Caki2 (cell line): ENCODE measurements around the gene MYOCD. TPM values are rescaled to one million over a fixed set of nuclear protein-coding genes. Genes with fewer than 3 reads are reported as not detected.

ENCODE experiments used
- DNase-seq: peaks from one replicate; pipeline ENCODE4 v3.0.0-alpha.2; 2015; ENCODE audit warnings: low read depth
- in situ Hi-C: cut with HindIII; loops from 2 replicates; pipeline ENCODE4 v1.10.0; 2016; ENCODE audit warnings: low sequenced_read_pairs, low pct_unique_long_range_greater_than_20kb, mixed read lengths
- total RNA-seq: library from RNA; depleted of rRNA; stranded (reverse); fragments of >200 nt; shearing (Covaris generic); gene quantifications from 2 replicates; pipeline ENCODE4 v1.2.3, GENCODE V29; 2014; ENCODE audit warnings: low replicate concordance

Gene MYOCD
- total RNA-seq, 1 experiment from 2014 or later = 1.8 TPM

- in situ Hi-C loops = no loop called here
Measured at GRCh38 chr17:12637745-12638651, 27.7 kb upstream of the MYOCD start.

DNA sequence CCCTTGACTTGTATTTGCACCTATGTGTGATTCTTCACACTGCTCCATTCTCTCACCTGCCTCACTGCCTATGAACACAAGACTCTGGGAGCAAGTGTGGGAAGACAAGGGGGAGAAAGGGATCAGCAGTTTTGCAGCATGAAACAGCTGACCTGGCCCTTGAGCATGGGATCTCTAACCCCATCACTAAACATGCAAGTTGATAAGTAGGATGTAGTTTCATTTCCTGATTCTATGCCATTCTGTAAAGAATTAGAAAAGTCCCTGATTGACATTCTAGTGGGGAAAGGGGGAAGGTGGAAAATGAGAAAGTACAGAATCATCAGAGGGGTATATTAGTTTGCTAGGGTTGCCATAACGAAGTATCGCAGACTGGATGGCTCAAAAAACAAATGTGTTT lies 25.3 kb upstream of the MYOCD start:
- no peak for DNase-seq
- in situ Hi-C loops = no loop called here

More at GRCh38 chr17:12637745-12638651, 27.7 kb upstream of the MYOCD start:
- no peak for DNase-seq

GRCh38 chr17:12641084-12641483 lies 24.6 kb upstream of the MYOCD start:
- in situ Hi-C loops = no loop called here
- no peak for DNase-seq

- no peak for DNase-seq
- in situ Hi-C loops = no loop called here
Measured at GRCh38 chr17:12642034-12642433, 23.7 kb upstream of the MYOCD start.

DNA sequence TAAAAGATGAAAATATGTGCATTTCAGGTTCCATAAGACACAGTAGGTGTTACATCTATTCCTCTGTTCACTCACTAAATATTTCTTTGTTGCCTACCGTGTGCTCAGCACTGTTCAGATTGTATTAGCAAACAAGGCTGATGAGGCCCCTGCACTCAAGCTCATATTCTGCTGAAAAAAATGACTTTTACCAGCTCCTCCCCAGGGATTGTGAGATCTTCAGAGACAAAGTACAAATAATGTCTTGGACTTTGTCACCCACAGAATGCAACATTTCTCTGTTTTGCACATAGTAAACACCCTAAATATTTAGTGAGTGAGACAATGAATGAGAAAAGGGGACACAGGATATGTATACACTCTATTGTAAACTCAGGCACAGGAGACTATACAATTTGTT lies 21.9 kb upstream of the MYOCD start:
- in situ Hi-C loops = no loop called here
- no peak for DNase-seq

GRCh38 chr17:12644623-12645022 lies 21.1 kb upstream of the MYOCD start:
- no peak for DNase-seq
- in situ Hi-C loops = no loop called here

DNA sequence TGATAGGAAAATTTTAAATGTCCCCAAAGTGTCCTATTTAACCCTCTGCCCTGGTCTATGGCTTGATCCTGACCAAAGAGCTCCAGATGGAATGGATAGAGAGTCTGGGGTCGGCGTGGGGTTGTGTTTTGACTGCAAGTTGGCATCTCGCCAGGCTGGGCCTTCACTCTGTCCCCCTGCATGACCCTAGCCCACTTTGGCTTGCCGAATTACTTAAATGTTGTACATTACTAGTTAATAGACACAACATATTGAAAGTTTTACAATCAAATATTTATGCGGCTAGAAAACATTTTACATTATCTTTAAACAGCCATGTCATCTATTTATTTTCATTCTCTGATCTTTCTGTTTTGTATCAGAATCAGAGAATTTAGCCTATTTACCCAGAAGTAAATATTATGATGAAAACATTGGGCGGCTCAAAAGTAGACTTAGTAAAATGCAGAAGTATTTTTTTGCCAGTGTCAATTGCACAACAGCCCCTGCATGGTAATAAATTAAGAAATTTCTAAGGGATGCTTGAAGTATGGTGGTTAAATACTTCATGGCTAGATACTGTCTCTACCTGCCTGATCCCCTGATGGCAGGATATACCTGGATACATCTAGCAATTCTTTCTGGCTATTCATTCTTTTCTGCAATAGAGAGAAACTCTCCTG lies 18.8 kb upstream of the MYOCD start:
- in situ Hi-C loops = no loop called here

GRCh38 chr17:12648498-12648897 lies 17.2 kb upstream of the MYOCD start:
- DNase-seq = peak; percentile 41
- in situ Hi-C loops = no loop called here

More for the DNA sequence above, 18.8 kb upstream of the MYOCD start:
- no peak for DNase-seq

- DNase-seq = no peak
- in situ Hi-C loops = no loop called here
Measured at GRCh38 chr17:12655936-12656335, 9.8 kb upstream of the MYOCD start.

GRCh38 chr17:12656354-12656753 lies 9.3 kb upstream of the MYOCD start:
- in situ Hi-C loops = no loop called here
- DNase-seq = no peak

- peak; percentile 46 for DNase-seq
- in situ Hi-C loops = no loop called here
Measured at GRCh38 chr17:12659500-12659899, 6.2 kb upstream of the MYOCD start.

DNA sequence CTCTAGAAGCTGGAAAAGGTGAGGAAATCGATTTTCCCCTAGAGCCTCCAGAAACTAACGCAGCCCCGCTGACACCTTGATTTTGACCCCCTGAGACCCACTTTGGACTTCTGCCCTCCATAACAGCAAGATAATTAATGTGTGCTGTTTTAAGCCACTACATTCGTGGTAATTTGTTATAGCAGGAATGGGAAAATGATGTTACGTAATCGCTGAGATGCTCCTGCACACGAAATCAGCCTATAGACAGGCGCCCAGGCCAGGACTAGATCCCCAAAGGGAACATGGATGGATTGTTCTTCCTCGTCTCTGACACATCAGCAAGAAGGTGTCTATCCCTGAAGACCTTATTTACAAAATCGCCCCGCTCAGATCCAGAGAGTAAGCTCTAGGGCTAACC lies 1.4 kb upstream of the MYOCD start:
- DNase-seq = no peak
- in situ Hi-C loops = no loop called here

GRCh38 chr17:12664894-12665262 lies 812 bp upstream of the MYOCD start:
- in situ Hi-C loops = no loop called here
- no peak for DNase-seq

GRCh38 chr17:12666718-12667117 lies 1.0 kb downstream of the MYOCD start:
- DNase-seq = no peak
- in situ Hi-C loops = no loop called here

DNA sequence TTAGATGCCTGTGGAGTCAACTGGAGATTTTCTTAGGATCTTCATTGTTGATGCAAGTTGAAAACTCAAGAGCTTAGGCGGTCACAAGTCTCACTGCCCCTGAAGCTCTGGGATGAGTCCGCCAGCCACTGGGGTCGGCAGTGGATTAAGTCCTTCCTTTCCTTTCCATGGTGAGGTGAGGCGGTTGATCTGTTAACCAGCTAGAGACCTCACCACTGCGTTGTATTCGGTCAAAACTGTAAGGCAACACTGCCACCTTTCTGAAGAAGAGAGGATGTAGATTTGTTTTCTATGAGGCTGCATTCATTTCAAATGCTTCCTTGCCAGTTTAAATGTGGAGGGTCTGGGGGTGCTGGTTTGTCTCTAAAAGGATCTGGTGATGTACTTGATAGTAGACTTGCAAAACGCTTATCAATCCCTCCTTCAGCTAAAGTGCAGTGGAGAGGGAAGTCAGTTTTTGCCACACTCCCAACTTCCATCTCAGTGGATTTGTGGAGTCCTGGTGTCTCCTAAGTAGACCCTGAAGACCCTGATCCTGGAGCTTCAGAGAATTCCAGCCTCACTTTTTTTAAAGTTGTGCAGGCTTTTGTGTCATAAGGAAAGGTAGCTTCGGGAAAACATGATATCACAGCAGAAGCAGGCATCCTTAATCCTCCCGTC lies 1.7 kb downstream of the MYOCD start:
- in situ Hi-C loops = no loop called here

GRCh38 chr17:12671906-12672305 lies 6.2 kb downstream of the MYOCD start:
- DNase-seq = no peak
- in situ Hi-C loops = no loop called here

More for the DNA sequence above, 1.7 kb downstream of the MYOCD start:
- DNase-seq = peak; percentile 73

- no peak for DNase-seq
Measured at GRCh38 chr17:12672947-12673346, 7.3 kb downstream of the MYOCD start.

GRCh38 chr17:12673788-12674187 lies 8.1 kb downstream of the MYOCD start:
- in situ Hi-C loops = no loop called here
- no peak for DNase-seq

More at GRCh38 chr17:12672947-12673346, 7.3 kb downstream of the MYOCD start:
- in situ Hi-C loops = no loop called here

GRCh38 chr17:12680407-12680897 lies 14.8 kb downstream of the MYOCD start:
- in situ Hi-C loops = no loop called here
- no peak for DNase-seq
